SKM-1 (cell line): ENCODE results near the gene PSMB11.
"Not testable (repeated sequence)": the region's sequence is repeated elsewhere in the genome, so short reads cannot be mapped to it uniquely, and the experiment has no call there.

Experiments used
- DNase-seq: peaks from one replicate; lab custom pipeline; 2025; ENCODE audit not compliant: unreplicated experiment; lab: John Stamatoyannopoulos, UW

The PSMB11 gene

DNA sequence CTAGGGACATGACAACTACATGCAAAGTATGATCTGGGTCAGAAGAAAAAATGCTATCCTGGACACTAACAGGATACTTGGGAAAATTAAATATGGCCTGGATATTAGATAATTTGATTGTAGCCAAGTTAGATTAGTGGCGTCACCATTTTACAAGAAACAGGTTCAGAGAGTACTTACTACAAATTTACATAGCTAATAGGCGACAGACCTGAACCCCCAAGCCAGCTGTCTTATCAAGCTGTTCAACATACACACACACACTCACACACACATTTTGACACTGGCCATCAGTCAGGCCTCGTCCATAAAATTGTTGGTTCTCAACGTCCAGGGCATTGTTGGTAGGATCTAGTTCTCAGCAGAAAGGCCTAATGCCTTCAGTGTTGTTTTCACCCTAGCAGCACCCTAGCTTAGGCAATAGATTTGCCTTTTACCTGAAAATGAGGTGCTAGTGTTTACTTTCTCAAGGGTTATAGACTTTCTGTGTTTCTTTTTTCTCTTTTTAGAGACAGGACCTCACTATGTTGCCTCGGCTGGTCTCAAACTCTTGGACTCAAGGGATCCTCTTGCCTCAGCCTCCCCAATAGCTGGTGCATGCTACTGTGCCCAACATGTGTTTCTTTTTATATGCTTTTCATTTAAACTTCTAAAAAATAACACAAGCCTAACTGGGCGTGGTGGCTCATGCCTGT lies 28.8 kb upstream of the PSMB11 start:
- no peak for DNase-seq

DNA sequence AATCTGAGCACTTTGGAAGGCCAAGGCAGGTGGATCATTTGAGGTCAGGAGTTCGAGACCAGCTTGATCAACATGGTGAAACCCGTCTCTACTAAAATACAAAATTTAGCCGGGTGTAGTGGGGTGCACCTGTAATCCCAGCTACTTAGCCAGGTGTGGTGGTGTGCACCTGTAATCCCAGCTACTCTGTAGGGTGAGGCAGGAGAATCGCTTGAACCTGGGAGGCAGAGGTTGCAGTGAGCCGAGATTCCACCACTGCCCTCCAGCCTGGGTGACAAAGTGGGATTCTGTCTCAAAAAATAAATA lies 28.3 kb upstream of the PSMB11 start:
- not testable (repeated sequence) for DNase-seq

DNA sequence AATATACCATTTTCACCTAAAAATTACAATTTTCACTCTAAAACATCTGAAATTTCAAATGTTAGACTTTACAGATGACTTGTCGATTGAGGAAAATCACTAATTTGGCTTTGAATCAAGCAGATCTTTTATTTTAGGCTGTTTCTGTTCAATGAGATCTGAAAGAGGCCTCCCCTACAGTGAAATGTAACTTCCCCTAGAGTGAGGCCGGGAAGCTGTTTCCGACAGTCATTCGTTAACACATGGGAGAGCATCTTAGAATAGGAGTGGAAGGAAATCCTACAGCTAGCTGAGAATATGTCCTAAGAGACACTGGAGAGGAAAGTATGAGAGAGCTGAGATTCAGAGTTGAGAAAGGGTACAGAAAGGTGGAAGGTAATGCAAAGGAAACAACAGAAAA lies 26.4 kb upstream of the PSMB11 start:
- DNase-seq = no peak

DNA sequence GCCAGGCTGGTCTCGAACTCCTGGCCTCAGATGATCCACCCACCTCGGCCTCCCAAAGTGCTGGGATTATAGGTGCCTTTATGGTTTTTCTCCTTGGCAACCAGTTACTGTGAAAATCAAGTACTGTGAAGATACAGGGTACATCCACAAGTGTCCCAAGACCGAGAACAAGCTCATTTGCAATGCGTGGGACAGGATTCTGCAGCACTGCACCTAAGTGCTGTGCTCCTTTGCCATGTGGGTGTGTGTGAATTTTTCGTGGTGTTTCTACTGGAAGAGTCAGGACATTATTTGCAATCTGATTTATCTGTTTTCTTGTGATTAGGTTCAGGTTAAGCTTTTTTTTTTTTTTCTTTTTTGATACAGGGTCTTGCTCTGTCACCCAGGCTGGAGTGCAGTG lies 24.9 kb upstream of the PSMB11 start:
- no peak for DNase-seq

DNA sequence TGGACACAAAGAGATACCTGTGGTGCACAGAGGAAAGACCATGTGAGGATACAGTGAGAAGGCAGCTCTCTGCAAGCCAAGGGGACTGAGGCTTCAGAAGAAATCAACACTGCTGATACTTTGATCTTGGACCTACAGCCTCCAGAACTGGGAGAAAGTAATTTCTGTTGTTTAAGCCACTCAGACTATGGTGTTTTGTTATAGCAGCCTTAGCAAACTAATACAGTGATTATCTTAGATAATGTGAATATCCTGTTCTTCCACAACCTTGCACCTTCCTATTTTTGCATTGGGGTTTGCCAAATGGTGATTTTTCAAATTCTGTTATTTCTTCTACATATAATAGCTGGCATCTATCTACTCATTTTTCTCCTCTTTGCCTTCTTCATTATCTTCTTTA lies 23.9 kb upstream of the PSMB11 start:
- DNase-seq = no peak

DNA sequence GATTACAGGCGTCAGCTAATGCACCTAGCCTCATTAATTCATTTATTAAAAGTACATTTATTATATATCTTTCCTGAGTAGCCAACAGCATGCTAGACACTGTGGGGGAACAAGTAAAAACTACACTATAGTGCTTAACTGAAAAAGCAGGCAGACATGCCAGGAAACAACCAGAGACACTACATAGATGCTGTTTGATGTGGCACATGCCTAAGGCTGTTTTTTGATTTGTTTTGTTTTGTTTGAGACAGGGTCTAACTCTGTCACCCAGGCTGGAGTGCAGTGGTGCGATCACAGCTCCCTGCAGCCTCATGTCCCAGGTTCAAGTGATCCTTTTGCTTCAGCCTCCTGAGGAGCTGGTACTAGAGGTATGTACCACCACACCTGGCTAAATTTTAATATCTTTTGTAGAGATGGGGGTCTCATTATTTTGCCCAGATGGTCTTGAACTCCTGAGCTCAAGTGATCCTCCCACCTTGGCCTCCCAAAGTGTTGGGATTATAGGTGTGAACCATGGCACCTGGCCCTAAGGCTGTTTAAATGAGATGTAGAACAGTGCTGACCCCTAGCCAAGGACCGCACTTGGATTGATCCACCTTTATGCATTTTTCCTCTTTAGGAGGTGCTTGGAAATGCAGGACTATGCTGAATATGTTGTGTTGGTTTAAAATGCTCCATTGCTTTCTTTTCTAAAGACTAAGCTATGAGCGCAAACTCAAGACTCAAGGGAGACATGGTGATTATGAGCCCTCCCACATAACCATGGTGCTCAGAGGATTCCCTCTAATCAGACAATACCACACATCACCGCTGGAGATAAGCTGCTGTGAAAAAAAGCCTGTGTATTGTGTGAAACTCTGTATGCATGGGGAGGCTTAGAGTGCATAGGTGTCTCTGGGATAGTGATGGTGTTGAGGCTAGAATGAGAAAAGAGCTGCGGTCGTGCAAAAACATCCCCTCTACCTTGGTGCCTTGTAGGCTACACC lies 21.6 kb upstream of the PSMB11 start:
- DNase-seq = no peak

DNA sequence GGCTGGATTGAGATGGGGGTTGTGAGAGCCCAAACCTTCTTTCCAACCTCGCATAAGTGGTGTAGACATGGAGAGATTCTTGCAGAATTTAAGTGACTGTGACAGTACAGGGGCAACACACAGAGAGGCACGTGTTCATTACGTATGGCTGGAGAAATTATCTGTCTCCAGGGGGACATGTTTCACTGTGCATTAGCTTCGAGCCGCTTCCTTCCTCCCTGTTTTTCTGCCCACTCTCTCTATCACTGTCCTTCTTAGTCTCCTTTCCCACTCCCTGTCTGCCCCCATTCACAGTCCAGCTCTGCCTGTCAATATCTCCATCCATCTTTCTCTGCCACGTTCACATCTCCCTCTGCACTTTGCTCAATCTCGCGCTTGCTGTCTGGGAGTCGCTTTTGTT lies 20.6 kb upstream of the PSMB11 start:
- no peak for DNase-seq

DNA sequence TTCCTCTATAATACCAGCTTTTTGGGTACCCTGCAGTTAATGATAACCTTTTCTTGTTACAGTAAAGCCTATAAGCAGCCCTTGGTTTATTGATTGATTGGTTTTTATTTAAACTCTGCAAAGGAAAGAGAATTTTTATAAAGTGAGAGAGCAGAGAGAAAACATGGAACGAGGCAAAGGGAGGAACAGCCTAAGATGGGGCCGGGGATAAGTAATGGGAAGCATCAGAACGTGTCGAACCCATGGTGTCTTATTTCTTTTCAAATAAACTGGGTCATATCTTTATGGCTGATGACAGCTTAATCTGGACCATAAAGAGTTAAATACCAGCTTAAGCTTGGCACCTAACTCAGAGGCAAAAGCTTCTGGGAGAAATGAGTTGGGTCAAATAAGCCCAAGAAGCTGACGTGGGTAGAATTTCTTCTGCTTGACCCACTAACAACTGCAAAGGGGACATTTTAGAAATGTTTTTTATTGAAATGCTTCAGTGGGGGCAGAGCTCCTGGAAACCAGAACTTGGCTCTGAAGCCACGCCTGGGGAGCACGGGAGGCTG lies 20.0 kb upstream of the PSMB11 start:
- no peak for DNase-seq

DNA sequence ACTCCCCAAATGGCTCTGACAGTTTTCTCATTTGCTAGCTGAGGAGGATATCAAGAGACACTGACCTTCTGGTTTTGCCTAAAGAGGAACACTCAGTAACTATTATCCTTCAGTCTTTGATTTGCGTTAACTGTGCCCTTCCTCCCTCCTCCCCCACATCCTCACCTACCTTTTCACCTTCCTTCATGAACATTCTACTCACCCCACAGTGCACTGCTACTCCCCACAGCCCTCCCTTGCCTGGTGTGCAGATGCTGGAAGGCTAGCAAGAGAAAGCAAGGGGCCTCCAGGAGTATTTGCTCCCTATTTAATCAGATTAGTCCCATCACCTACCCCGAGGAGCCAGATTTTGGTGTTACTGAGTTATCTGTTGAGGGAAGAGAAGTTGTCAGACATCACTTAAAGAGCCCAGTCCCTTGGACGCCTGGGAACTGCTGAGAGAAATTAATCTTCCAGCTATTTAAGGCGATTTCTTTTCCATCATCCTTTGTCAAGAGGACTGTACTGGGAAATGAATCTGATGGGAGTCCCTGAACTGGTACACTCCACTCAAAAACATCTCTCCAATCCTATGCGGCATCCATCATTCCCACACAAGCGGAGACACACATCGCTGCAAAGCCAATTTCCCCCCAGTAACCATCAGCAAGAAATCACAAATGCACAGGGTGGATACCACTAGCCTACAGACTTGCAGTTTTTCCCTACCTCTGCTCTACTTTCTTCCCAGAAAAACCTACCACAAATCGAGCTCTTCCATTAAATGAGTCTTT lies 18.8 kb upstream of the PSMB11 start:
- no peak for DNase-seq

DNA sequence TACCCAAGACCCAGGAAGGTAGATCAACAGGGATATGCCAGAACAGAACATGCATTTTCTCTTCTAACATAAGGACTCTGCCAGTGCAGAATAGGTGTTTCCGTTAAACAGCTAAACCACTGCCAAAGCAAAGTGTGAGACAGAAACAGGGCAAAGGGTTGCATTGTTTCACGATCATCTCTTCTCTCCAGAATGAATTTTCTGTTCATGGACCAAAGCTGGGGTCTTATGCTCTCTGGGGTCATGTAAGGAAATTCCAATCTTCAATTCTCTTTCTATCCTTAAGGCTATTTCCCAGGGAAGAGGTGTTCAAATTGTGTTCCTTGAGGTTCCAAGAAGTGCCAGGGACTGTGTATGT lies 18.2 kb upstream of the PSMB11 start:
- DNase-seq = no peak

DNA sequence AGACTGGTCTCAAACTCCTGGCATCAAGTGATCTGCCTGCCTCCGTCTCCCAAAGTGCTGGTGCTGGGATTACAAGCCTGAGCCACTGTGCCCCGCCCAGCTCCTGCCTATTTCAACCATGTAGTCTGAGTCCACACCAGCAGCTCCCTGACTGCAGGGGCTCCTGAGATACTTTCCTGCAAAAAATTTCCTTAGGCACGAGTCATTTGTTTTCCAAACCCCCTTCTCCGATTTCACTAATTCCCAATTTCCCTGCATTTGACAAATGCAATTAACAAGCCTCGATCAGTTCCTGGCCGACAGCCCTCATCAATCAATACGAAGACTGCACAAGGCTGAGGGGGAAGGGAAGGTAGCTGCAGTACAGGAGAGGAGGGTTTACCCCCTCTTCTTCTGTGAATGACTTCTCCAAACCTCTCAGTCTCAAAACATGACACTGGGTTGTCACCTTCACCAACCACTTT lies 17.4 kb upstream of the PSMB11 start:
- DNase-seq = no peak

DNA sequence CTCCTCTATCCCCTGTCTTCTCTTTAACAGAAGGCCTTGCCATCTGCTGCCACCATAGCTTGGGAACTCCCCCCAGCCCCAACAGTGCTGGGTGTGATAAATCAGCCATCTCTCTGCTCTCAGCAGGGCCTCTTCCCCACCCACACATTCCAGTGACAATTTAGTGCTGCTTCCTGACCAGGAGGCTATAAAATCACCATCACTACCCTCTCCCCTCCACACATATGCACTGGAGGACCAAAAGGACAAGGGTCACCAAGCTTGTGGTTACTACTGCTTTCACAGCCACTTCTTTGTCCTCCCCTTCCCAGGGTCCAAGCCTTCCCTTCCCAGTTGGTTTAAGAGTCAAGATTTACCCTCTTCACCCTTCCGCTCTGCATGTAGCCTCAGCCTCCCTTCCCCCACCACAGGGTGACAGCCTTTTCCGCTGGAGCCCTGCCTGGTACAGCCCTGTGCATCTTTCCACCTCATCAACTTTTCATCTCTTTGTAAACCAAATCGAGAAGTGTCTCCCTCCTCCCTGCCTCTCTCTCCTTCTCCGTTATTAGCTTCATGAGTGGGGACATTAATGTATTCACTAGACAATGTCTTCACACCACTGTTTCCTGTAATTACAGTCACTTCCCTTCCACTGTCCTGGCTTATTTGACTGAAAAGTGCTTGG lies 16.7 kb upstream of the PSMB11 start:
- no peak for DNase-seq

DNA sequence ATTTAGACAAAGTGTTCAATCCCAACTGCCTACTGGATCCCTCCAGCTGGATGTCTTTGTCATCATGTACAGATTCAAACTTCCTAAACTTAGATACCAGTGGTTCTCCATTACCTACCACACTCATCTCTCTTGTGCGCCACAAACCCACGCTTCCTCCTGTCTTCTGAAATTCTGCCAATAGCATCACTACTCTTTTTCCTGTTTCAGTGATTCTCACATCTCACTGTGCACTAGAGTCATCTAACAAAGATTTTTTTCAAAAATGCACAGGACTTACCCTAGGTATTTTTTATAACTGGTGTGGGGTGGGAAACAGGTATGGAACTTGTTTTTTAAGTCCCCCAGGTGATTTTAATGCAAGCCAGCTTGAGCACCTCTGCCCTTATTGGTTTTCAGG lies 13.2 kb upstream of the PSMB11 start:
- no peak for DNase-seq

DNA sequence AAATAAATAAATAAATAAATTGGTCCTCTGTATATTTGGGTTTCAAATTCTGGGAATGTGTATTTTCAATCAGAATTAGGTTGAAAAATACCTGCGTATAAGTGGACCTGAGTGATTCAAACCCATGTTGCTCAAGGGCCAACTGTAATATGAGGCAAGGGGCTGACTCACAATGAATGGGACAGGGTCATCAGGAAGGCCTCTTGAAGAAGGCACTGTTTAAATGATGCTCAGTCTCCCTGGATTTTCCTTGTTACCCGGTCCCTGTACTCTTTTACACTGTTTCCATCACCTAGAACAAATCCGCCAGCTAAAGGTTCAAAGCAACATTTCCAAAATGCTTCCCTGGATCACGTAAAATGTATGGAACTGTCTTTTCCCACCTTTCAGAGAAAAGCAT lies 11.1 kb upstream of the PSMB11 start:
- no peak for DNase-seq

DNA sequence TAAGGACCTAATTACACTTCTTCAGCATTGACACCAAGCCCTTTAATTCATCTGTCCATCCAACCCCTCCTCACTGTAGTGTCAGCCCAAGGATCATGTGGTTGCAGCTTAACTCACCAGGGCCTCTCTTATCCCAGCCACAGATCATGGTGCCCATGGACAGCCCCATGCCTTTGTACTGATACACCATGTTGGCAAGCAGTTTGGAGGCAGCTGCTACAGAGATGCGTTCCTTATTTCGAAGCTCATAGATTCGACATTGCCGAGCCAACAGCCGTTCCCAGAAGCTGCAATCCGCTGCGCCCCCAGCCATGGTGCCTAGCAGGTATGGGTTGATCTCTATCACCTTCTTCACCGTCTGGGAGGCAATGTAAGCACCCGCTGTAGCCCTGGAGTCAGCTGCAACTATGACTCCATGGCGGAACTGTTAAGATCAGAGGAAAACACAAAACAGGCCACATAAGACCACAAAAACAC lies 8.7 kb upstream of the PSMB11 start:
- no peak for DNase-seq

DNA sequence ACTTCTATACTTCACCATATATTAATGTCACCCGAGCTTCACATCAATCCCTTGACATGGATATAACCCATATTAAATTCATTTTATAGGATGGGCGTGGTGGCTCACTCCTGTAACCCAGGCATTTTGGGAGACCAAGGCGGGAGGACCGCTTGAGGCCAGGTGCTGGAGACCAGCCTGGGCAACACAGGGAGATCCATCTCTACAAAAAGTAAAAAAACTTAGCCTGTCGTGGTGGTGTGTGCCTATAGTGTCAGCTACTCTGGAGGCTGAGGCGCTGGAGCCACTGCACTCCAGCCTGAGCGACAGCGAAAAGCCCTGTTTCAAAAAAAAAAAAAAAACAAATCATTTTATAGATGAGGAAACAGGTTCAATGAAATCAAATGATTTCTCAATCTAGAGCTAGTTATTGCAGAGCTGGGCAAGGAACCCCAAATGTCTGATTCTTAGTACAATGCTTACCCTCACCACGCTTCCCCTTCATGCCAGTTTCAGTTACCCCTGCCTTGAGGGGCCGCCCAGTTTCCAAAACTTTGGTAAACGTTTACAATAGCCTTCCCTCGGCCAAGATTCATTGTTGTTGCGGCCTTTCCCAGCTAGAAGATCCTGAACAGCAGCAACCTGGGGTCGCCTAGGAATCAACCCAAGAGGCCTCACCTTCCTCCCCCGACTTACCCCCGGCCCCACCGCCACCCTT lies 8.1 kb upstream of the PSMB11 start:
- DNase-seq = no peak

DNA sequence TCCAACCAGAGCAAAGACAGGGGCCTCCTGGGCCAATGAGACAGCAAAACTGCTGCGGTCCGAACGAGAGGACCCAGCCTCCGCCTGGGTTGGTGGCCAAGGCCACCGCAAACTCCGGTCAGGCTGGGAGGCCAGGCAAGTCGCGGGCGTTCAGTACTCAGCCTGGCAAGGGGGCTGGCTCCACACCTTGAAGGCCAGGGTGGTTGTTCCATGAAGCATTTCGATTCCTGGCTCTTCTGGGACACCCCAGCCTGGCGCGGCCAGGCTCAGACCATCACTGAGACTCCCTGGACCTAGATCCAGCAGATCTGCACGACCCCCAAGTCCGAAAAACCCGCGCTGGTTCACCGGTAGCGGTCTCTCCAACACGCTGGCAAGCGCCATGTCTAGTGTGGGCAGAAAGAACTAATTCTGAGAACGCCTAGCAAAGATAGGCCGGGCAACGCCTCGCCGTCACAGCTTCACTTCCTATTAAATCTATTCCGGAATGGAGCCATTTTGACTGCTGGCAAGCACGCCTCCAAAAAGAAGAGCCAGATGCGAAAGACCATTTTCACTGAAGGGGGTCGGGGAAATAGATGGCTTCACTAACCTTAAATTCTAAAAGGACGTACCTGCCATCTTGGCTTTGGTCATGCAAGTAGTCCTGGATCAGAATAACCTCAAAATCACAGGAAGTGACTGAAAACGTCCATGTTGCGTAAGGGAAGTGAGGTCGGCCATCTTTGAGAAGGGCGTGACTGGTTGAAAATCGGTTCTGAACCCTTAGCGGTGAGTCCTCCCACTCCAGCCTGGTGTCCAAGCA lies 7.3 kb upstream of the PSMB11 start, which contains the start of gene PSMB5:
TSS of gene PSMB5 (minus strand) at position 403 of the 805 bp plus-strand sequence. CDS start at position 384, 19 bp downstream.
- no peak for DNase-seq

DNA sequence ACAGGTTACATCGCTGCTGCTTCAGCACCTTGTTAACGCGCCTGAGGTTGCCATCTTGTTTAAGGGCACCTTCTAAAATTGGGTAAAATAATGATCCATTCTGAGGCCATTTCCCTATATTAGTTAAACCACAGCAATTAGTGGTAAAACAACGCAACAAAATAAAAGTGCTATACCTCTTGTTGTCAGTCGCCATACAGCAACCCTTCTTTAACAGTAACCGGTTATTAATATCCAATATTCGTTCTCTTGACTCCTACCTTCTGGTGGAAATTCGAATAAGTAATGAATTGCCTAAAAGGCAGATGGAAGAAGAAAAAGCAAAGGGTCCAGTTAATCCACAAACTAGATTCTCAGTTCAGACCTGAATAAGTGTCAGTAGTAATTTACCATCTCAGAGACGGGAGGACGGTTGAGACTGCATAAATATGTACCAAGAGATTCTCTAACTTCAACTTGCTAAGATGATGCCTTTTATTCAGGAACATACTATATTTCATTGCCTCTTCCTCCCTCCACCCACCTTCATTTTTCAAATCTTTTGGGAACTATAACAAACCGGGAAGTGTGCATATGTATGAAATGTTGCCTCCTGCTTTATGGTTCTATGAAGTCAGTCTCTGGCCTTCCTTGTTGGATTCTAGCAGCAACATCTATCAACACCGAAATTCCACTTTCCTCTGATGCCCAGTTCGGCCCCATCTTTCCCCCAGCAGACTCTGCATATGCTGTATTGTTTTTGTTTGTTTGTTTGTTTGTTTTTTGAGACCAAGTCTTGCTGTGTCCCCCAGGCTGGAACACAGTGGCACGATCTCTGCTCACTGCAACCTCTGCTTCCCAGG lies 6.5 kb upstream of the PSMB11 start:
- DNase-seq = no peak
